Measurements from ENCODE around the gene KLRC2.
"Not testable (repeated sequence)": the region's sequence is repeated elsewhere in the genome, so short reads cannot be mapped to it uniquely, and the experiment has no call there.

The KLRC2 gene

DNA sequence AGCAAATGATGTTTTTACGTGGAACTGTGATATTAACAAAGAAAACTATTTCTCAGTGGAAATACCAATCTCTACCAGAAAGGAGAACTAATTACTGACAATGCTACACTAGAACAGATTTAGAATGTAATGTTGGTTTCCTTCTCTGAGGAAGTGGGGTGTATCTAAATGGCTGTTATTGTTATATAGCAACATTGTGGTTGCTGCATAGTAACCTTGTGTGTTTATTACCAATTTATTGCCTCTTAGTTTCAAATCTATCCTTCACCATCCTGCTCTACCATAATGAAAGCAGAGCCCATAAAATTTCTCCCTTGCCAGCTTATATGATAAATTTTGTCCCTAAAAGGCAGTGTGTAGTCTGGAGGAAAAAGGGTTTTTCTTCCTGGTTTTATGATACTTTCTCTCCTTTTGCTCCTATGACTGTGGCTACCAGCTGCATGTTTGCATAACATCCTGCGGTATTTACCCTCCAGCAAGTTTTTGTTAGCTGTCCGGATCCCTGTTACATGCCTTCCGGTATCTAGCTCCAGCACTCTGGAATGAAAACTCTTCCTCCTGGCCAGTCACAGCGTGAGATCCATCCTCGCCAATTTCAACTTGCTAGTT lies 40.3 kb downstream of the KLRC2 start:
- TF ChIP-seq, protein P1, sequence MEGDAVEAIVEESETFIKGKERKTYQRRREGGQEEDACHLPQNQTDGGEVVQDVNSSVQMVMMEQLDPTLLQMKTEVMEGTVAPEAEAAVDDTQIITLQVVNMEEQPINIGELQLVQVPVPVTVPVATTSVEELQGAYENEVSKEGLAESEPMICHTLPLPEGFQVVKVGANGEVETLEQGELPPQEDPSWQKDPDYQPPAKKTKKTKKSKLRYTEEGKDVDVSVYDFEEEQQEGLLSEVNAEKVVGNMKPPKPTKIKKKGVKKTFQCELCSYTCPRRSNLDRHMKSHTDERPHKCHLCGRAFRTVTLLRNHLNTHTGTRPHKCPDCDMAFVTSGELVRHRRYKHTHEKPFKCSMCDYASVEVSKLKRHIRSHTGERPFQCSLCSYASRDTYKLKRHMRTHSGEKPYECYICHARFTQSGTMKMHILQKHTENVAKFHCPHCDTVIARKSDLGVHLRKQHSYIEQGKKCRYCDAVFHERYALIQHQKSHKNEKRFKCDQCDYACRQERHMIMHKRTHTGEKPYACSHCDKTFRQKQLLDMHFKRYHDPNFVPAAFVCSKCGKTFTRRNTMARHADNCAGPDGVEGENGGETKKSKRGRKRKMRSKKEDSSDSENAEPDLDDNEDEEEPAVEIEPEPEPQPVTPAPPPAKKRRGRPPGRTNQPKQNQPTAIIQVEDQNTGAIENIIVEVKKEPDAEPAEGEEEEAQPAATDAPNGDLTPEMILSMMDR (IDR thresholded peaks at IDR 0.05; ENCODE audit: low read length, missing control alignments) = no peak
- H3K4me3 ChIP-seq (replicated peaks; ENCODE audit: low read depth, low read length) = no peak overlapping the region
- peak; percentile 76 for DNase-seq (ENCODE audit: low read depth)

DNA sequence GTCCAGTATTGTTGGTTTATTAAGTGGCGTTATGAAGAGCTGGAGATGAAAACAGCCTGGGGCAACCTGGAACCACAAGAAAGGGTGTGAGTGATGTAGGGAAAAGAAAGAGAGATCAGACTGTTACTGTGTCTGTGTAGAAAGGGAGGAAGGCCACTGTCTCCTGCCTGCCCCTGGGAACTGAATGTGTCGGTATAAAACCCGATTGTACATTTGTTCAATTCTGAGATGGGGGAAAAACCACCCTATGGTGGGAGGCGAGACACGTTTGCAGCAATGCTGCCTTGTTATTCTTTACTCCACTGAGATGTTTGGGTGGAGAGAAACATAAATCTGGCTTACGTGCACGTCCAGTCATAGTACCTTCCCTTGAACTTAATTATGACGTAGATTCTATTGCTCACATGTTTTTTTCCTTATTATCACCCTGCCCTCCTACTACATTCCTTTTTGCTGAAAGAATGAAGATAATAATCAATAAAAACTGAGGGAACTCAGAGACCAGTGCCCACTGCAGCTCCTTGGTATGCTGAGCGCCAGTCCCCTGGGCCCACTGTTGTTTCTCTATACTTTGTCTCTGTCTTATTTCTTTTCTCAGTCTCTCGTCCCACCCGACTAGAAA lies 41.2 kb downstream of the KLRC2 start:
- not testable (repeated sequence) for DNase-seq (ENCODE audit: low read depth); H3K4me3 ChIP-seq (replicated peaks; ENCODE audit: low read depth, low read length)

DNA sequence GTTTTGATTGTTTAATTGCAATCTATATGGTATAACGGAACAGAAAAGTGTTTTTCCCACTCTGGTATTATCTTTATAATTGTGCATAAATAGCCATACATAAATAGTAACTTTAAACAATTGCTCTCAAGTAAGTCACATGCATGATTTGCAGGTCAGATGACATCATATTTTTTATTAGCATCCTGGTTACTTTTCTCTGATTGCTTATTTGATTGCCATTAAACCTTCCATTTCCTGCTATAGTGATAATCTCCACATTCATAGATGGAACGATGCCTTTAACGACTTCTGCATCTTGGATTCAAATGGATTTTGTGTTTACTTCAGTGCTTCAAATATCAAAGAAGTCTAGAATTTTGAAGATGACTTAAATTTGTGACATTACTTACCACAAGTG lies 42.5 kb downstream of the KLRC2 start:
- H3K4me3 ChIP-seq (replicated peaks; ENCODE audit: low read depth, low read length) = no peak overlapping the region
- no peak for DNase-seq (ENCODE audit: low read depth)
- TF ChIP-seq, protein P1 (IDR thresholded peaks at IDR 0.05; ENCODE audit: low read length, missing control alignments) = no peak

DNA sequence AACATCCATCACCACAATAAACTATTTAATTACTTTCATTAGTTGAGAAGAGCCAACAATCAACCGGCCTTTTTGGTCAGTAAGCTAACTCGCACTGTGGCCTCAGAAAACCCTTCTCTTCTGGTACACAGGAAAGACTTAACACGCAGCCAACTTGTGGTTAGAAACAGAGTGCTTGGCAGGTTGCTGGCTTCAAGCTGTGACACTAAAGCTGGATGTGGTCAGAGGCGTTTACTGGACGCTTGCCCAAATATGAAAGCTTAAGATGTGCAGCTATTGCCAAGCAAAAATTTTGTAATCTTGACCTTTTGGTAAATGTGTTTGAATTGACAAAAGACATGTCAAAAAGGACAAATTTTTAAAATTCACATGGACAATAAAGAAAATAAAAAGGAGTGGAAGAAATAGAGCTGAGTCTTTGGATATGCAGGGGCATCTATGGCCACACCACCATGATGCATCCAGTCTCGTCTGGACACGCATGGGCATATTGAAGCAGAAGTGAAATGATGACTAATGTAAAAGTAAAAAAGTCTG lies 43.3 kb downstream of the KLRC2 start:
- TF ChIP-seq, protein P1 (IDR thresholded peaks at IDR 0.05; ENCODE audit: low read length, missing control alignments) = no peak
- no peak overlapping the region for H3K4me3 ChIP-seq (replicated peaks; ENCODE audit: low read depth, low read length)

DNA sequence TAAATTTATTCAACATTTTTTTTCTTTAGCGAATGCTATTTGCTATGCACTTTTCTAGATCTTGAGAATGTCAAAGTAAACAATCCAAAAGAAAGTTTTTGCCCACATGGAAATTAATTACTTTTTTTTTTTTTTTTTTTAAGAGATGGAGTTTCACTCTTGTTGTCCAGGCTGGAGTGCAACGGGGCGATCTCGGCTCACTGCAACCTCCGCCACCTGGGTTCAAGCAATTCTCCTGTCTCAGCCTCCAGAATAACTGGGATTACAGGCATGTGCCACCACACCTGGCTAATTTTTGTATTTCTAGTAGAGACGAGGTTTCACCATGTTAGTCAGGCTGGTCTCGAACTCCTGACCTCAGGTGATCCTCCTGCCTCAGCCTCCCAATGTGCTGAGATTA lies 44.8 kb downstream of the KLRC2 start:
- H3K4me3 ChIP-seq (replicated peaks; ENCODE audit: low read depth, low read length); DNase-seq (ENCODE audit: low read depth): not testable (repeated sequence)

More for the DNA sequence above, 43.3 kb downstream of the KLRC2 start:
- DNase-seq (ENCODE audit: low read depth) = peak; percentile 96

DNA sequence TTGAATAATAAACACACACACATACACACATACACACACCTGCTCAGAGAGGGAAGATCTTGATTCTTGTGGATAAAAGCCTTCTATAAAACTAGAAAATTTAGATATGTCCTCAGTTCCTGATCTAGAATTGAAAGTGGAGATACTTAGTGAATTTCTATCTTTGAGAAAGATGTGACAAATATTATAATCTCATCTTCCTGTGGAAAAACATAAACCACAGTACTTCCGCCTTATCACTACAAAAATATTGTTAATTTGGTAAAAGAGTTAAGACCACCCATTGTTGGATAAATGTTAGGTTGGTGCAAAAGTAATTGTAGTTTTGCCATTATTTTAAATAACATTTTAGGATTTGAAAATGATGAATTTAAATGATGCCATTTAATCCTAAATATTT lies 45.9 kb downstream of the KLRC2 start, which contains the start of gene KLRK1:
TSS of gene KLRK1 (minus strand) at position 138 of the 400 bp plus-strand sequence. CDS start 1,231 bp downstream, outside the sequence.
- TF ChIP-seq, protein P1 (IDR thresholded peaks at IDR 0.05; ENCODE audit: low read length, missing control alignments) = no peak
- no peak for DNase-seq (ENCODE audit: low read depth)
- no peak within 1 kb of the TSS for H3K4me3 ChIP-seq (replicated peaks; ENCODE audit: low read depth, low read length)

DNA sequence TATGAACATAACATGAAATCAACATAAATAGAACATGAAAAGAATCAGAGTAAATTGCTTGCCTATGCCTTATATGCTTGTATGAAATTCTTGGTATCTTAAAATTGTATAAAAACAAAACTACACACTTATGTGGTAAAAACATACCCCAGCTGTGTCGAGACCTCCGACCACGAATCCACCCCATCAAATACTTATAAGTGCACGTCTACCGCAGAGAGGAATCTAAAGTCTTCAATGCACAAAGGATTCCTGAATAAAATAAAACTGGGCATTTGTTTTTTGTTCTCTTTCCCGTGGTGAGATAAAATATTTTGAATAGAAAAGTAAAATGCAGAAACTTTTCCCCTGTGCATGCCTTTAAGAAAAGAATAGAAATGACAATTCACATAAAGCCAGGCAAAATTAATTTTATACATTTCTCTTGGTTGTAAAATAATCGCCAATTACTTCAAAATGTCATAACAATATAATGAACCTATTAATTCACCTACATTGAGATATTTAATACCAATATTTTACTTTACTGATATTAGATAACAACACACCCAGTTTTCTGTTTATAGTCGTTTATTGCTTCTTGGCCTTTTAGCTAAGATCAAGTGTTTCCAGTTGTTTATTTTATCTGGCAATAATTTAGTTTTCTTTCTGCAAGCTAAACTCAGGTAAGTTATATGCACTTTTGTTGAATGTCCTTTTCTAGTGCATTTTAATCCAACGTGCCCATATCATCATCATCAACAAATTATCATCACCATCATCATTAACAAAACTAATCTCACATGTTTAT lies 47.0 kb downstream of the KLRC2 start:
- DNase-seq (ENCODE audit: low read depth) = no peak
- H3K4me3 ChIP-seq (replicated peaks; ENCODE audit: low read depth, low read length) = no peak overlapping the region
- TF ChIP-seq, protein P1 (IDR thresholded peaks at IDR 0.05; ENCODE audit: low read length, missing control alignments) = no peak

DNA sequence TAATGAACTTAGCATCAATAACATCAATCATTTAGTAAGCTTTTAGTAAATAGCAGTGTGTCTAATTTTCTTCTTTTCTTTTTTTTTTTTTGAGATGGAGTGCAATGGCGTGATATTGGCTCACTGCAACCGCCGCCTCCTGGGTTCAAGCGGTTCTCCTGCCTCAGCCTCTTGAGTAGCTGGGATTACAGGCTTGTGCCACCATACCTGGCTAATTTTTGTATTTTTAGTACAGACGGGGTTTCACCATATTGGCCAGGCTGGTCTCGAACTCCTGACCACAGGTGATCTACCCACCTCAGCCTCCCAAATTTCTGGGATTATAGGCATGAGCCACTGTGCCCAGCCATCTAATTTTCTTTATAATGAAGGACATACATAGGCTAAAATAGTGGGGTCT lies 48.3 kb downstream of the KLRC2 start:
- not testable (repeated sequence) for H3K4me3 ChIP-seq (replicated peaks; ENCODE audit: low read depth, low read length); DNase-seq (ENCODE audit: low read depth)

Data from fibroblast of pulmonary artery (primary cell).